Thymus (tissue), 11 donors: ENCODE measurements around the gene AURKAIP1. TPM values are rescaled to one million over a fixed set of nuclear protein-coding genes. Genes with fewer than 3 reads are reported as not detected.

Experiments used
- DNase-seq, 9 donors: peaks; one replicate each; pipeline ENCODE4 v3.0.0-alpha.2; 2013; ENCODE audit warnings: low spot score in 9 of 9, low read depth in 6 of 9, missing footprints in 1 of 9
- H3K27ac ChIP-seq, 2 donors: one replicate each; pipeline ENCODE4 v1.5.1; 2013; ENCODE audit warnings: control low read depth in 1 of 2, low read depth in 1 of 2, low read length in 1 of 2, mild to moderate bottlenecking in 1 of 2, moderate library complexity in 1 of 2
- H3K27me3 ChIP-seq, 2 donors: one replicate each; pipeline ENCODE4 v1.5.1; 2013; ENCODE audit warnings: low read length in 1 of 2; ENCODE audit not compliant: control insufficient read depth in 2 of 2, insufficient read depth in 1 of 2
- H3K36me3 ChIP-seq, 2 donors: one replicate each; pipeline ENCODE4 v1.5.1; 2013; ENCODE audit warnings: low read length in 1 of 2, mild to moderate bottlenecking in 1 of 2, moderate library complexity in 1 of 2; ENCODE audit not compliant: control insufficient read depth in 2 of 2, insufficient read depth in 2 of 2
- H3K4me1 ChIP-seq, 2 donors: one replicate each; pipeline ENCODE4 v1.5.1; 2013; ENCODE audit warnings: low read length in 2 of 2; ENCODE audit not compliant: control insufficient read depth in 2 of 2, insufficient read depth in 2 of 2
- H3K4me3 ChIP-seq, 2 donors: one replicate each; pipeline ENCODE4 v1.5.1; 2013; ENCODE audit warnings: low read length in 2 of 2, control low read depth in 1 of 2, mild to moderate bottlenecking in 1 of 2
- H3K9me3 ChIP-seq, 2 donors: one replicate each; pipeline ENCODE4 v1.5.1; 2013; ENCODE audit warnings: low read length in 1 of 2, mild to moderate bottlenecking in 1 of 2; ENCODE audit not compliant: control insufficient read depth in 2 of 2, insufficient read depth in 1 of 2
- WGBS: extraction: QIAGEN DNeasy Blood & Tissue Kit; methylation state at CpG from one replicate; pipeline ENCODE4 v1.1.7; 2013; 5-methylcytosine and 5-hydroxymethylcytosine counted together
- polyA plus RNA-seq: library from polyadenylated mRNA; stranded (reverse); fragments of 200-250 nt; gene quantifications from one replicate; pipeline ENCODE4 v1.2.3, GENCODE V29; 2013
- total RNA-seq: library from RNA; stranded (reverse); fragments of 120-200 nt; gene quantifications from one replicate; pipeline ENCODE4 v1.2.4, GENCODE V29; 2013
- donor health status: healthy.

The AURKAIP1 gene
- total and polyA plus RNA-seq, 2 donors, result 96.2 to 116 TPM

- H3K36me3 ChIP-seq, result peaks cover 16% of the 10 kb centered on the region in 2 donors
- H3K4me1 ChIP-seq, result peaks cover 21 to 23% of the 10 kb centered on the region in 2 donors
- WGBS, result 97% methylated on average over 15 of the region's 15 CpGs
- H3K9me3 ChIP-seq, result peaks cover 1 to 21% of the 10 kb centered on the region in 2 donors
- H3K4me3 ChIP-seq, result no peak overlapping the region
- no peak for DNase-seq
- no peaks in the 10 kb centered on the region for H3K27me3 ChIP-seq
- H3K27ac ChIP-seq, result no peak overlapping the region
Observed at GRCh38 chr1:1328254-1328653, 46.8 kb downstream of the AURKAIP1 start.

- WGBS, result 96% methylated on average over 40 of the region's 40 CpGs
- peaks cover 16 to 21% of the 10 kb centered on the region in 2 donors for H3K36me3 ChIP-seq
- peaks cover 1 to 21% of the 10 kb centered on the region in 2 donors for H3K9me3 ChIP-seq
- DNase-seq, result no peak
- no peaks in the 10 kb centered on the region for H3K27me3 ChIP-seq
- H3K4me1 ChIP-seq, result peaks cover 26 to 29% of the 10 kb centered on the region in 2 donors
- H3K4me3 ChIP-seq, result no peak overlapping the region
- H3K27ac ChIP-seq, result no peak overlapping the region
Observed at GRCh38 chr1:1327291-1327690, 47.7 kb downstream of the AURKAIP1 start.

DNA sequence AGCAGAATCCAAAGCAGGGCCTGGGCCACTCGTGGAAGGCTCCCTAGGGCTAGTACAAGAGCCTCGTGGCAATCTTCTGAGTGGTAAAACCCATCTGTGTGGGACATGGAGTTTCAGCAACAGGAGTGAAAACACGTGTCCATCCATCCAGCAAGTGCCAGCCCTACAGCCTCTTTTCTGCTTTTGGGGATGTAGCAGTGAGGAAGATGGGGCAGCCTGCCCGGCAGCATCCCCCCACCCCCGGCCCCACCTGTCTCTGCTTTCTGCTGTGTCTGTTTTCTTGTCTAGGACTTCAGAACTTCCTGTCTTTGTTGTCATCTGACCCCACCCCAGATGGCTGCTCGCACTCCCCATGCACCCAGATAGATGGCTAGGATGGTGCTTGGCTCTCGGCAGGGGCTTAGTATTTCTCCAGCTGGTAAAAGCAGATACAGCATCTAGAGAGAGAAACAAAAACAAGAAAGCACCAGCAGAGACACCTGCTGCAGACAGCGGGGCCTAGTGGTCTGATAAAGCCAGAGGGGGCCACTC, 48.9 kb downstream of the AURKAIP1 start:
- peak overlapping the region; percentile 68 to 95 for H3K4me3 ChIP-seq
- no peaks in the 10 kb centered on the region for H3K27me3 ChIP-seq
- 66% methylated on average over 8 of the region's 8 CpGs for WGBS
- H3K9me3 ChIP-seq, result peaks cover 1 to 16% of the 10 kb centered on the region in 2 donors
- peaks cover 26 to 29% of the 10 kb centered on the region in 2 donors for H3K4me1 ChIP-seq
- H3K36me3 ChIP-seq, result peaks cover 21% of the 10 kb centered on the region in 2 donors
- peak overlapping the region; percentile 69 to 81 for H3K27ac ChIP-seq
- peak in 1 of 9 donors; percentile 39 for DNase-seq

- Histone ChIP-seq H3K27me3 (no peaks in the 10 kb centered on the region), H3K9me3 (peaks cover 1 to 9% of the 10 kb centered on the region in 2 donors), H3K4me3 (peak overlapping the region; percentile 68 to 95), H3K27ac (peak overlapping the region; percentile 69 to 76), H3K36me3 (peaks cover 21 to 23% of the 10 kb centered on the region in 2 donors), H3K4me1 (peaks cover 26 to 29% of the 10 kb centered on the region in 2 donors)
- WGBS, result 74% methylated on average over 16 of the region's 16 CpGs
- no peak for DNase-seq
Observed at GRCh38 chr1:1325288-1326074, 49.5 kb downstream of the AURKAIP1 start.

GRCh38 chr1:1324524-1325287, 50.3 kb downstream of the AURKAIP1 start, which contains the start of the genes CPTP and INTS11:
Gene CPTP (plus strand): TSS chr1:1324802. CDS start chr1:1326911, 2,109 bp downstream.
Gene INTS11 (minus strand): TSS chr1:1324660. CDS start chr1:1324608, 52 bp downstream.
- DNase-seq, result peak; percentile 69 to 96 (median 89)
- Histone ChIP-seq H3K9me3 (peaks cover 1 to 2% of the 10 kb centered on the region in 2 donors), H3K4me3 (peak within 1 kb of the TSS; percentile 68 to 95), H3K4me1 (peaks cover 26 to 29% of the 10 kb centered on the region in 2 donors), H3K36me3 (peaks cover 27 to 31% of the 10 kb centered on the region in 2 donors), H3K27ac (peak within 1 kb of the TSS; percentile 69 to 78), H3K27me3 (no peaks in the 10 kb centered on the region)
- WGBS, result 7% methylated on average over 84 of the region's 84 CpGs

DNA sequence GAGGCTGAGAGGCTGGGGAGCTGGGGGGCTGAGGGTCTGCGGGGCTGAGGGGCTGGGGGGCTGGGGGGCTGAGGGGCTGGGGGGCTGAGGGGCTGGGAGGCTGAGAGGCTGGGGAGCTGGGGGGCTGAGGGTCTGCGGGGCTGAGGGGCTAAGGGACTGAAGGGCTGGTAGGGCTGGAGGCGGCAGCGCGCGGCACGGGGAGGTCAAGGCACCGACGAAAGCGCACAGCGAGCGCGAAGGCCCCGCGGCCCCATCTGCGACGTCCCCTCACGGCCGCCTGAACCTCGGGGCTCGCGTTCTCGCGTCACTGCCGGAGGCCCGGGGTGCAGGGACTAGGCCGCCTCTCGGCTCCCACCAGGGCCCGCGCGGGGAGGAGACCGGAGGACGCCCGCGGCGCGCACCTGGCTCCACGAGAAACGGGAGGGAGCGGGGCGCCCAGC, 50.9 kb downstream of the AURKAIP1 start:
- H3K27me3 ChIP-seq, result no peaks in the 10 kb centered on the region
- peaks cover 33 to 37% of the 10 kb centered on the region in 2 donors for H3K36me3 ChIP-seq
- no peak for DNase-seq

More for the DNA sequence above, 50.9 kb downstream of the AURKAIP1 start:
- no peaks in the 10 kb centered on the region for H3K9me3 ChIP-seq
- peaks cover 26 to 29% of the 10 kb centered on the region in 2 donors for H3K4me1 ChIP-seq
- H3K4me3 ChIP-seq, result peak overlapping the region; percentile 68 to 95
- peak overlapping the region in 1 of 2 donors; percentile 78 for H3K27ac ChIP-seq
- WGBS, result 1% methylated on average over 41 of the region's 41 CpGs

Other genes with a start within 250 kb of the AURKAIP1 start
- 0.14 TPM for gene TTLL10, start 201.3 kb downstream of the AURKAIP1 start, total RNA-seq
- gene TTLL10, start 201.3 kb downstream of the AURKAIP1 start, polyA plus RNA-seq, result 0.27 TPM
- 4.2 TPM for gene TNFRSF18, start 168.6 kb downstream of the AURKAIP1 start, total RNA-seq
- gene TNFRSF18, start 168.6 kb downstream of the AURKAIP1 start, polyA plus RNA-seq, result 29.9 TPM
- gene TNFRSF4, start 161.1 kb downstream of the AURKAIP1 start, total RNA-seq, result 12.7 TPM
- gene TNFRSF4, start 161.1 kb downstream of the AURKAIP1 start, polyA plus RNA-seq, result 18.8 TPM
- 37.6 TPM for gene SDF4, start 143.2 kb downstream of the AURKAIP1 start, total RNA-seq
- 79.1 TPM for gene SDF4, start 143.2 kb downstream of the AURKAIP1 start, polyA plus RNA-seq
- gene B3GALT6, start 143.0 kb downstream of the AURKAIP1 start, total RNA-seq, result 16.3 TPM
- gene B3GALT6, start 143.0 kb downstream of the AURKAIP1 start, polyA plus RNA-seq, result 11.8 TPM
- gene C1QTNF12, start 128.5 kb downstream of the AURKAIP1 start, total RNA-seq, result 2.1 TPM
- gene C1QTNF12, start 128.5 kb downstream of the AURKAIP1 start, polyA plus RNA-seq, result 3.4 TPM
- 34.7 TPM for gene UBE2J2, start 101.4 kb downstream of the AURKAIP1 start, total RNA-seq
- 67.1 TPM for gene UBE2J2, start 101.4 kb downstream of the AURKAIP1 start, polyA plus RNA-seq
- gene SCNN1D, start 94.8 kb downstream of the AURKAIP1 start, total RNA-seq, result 1.7 TPM
- gene SCNN1D, start 94.8 kb downstream of the AURKAIP1 start, polyA plus RNA-seq, result 12.5 TPM
- 15.5 TPM for gene ACAP3, start 67.3 kb downstream of the AURKAIP1 start, total RNA-seq
- 58.8 TPM for gene ACAP3, start 67.3 kb downstream of the AURKAIP1 start, polyA plus RNA-seq
- gene PUSL1, start 66.6 kb downstream of the AURKAIP1 start, total RNA-seq, result 12.5 TPM
- 10.0 TPM for gene PUSL1, start 66.6 kb downstream of the AURKAIP1 start, polyA plus RNA-seq
- 60.8 TPM for gene INTS11, start 50.5 kb downstream of the AURKAIP1 start, total RNA-seq
- 216 TPM for gene INTS11, start 50.5 kb downstream of the AURKAIP1 start, polyA plus RNA-seq
- 8.5 TPM for gene CPTP, start 50.4 kb downstream of the AURKAIP1 start, total RNA-seq
- gene CPTP, start 50.4 kb downstream of the AURKAIP1 start, polyA plus RNA-seq, result 10.3 TPM
- 0.19 TPM for gene TAS1R3, start 43.9 kb downstream of the AURKAIP1 start, total RNA-seq
- gene TAS1R3, start 43.9 kb downstream of the AURKAIP1 start, polyA plus RNA-seq, result 0.37 TPM
- 19.6 TPM for gene DVL1, start 25.8 kb downstream of the AURKAIP1 start, total RNA-seq
- gene DVL1, start 25.8 kb downstream of the AURKAIP1 start, polyA plus RNA-seq, result 40.9 TPM
- 2.7 TPM for gene MXRA8, start 16.7 kb downstream of the AURKAIP1 start, total RNA-seq
- gene MXRA8, start 16.7 kb downstream of the AURKAIP1 start, polyA plus RNA-seq, result 9.6 TPM
- gene CCNL2, start 24.1 kb upstream of the AURKAIP1 start, total RNA-seq, result 73.8 TPM
- gene CCNL2, start 24.1 kb upstream of the AURKAIP1 start, polyA plus RNA-seq, result 340 TPM
- 119 TPM for gene MRPL20, start 32.1 kb upstream of the AURKAIP1 start, total RNA-seq
- 140 TPM for gene MRPL20, start 32.1 kb upstream of the AURKAIP1 start, polyA plus RNA-seq
- gene ANKRD65, start 46.1 kb upstream of the AURKAIP1 start, total RNA-seq, result 7.9 TPM
- 16.0 TPM for gene ANKRD65, start 46.1 kb upstream of the AURKAIP1 start, polyA plus RNA-seq
- 5.1 TPM for gene VWA1, start 60.5 kb upstream of the AURKAIP1 start, total RNA-seq
- 16.8 TPM for gene VWA1, start 60.5 kb upstream of the AURKAIP1 start, polyA plus RNA-seq
- 0.24 TPM for gene ATAD3C, start 74.5 kb upstream of the AURKAIP1 start, total RNA-seq
- 2.8 TPM for gene ATAD3C, start 74.5 kb upstream of the AURKAIP1 start, polyA plus RNA-seq
- gene ATAD3B, start 96.6 kb upstream of the AURKAIP1 start, total RNA-seq, result 14.9 TPM
- 58.9 TPM for gene ATAD3B, start 96.6 kb upstream of the AURKAIP1 start, polyA plus RNA-seq
- 20.2 TPM for gene ATAD3A, start 137.0 kb upstream of the AURKAIP1 start, total RNA-seq
- 17.5 TPM for gene ATAD3A, start 137.0 kb upstream of the AURKAIP1 start, polyA plus RNA-seq
- 0.42 TPM for gene TMEM240, start 165.4 kb upstream of the AURKAIP1 start, total RNA-seq
- gene TMEM240, start 165.4 kb upstream of the AURKAIP1 start, polyA plus RNA-seq, result 2.8 TPM
- 47.8 TPM for gene SSU72, start 199.7 kb upstream of the AURKAIP1 start, total RNA-seq
- 109 TPM for gene SSU72, start 199.7 kb upstream of the AURKAIP1 start, polyA plus RNA-seq
- gene FNDC10, start 224.9 kb upstream of the AURKAIP1 start, total RNA-seq, result 0.24 TPM
- 0.80 TPM for gene FNDC10, start 224.9 kb upstream of the AURKAIP1 start, polyA plus RNA-seq
- gene MIB2, start 240.3 kb upstream of the AURKAIP1 start, total RNA-seq, result 34.9 TPM
- gene MIB2, start 240.3 kb upstream of the AURKAIP1 start, polyA plus RNA-seq, result 160 TPM